K562 (cell line): ENCODE data around the gene LACTB. TPM values are rescaled to one million over a fixed set of nuclear protein-coding genes. Genes with fewer than 3 reads are reported as not detected.

Source experiments
- ATAC-seq: fragments of 200-7000 bp; cut with Tn5 transposase; 3 replicates; pipeline ENCODE4 v1.9.1; 2020; ENCODE audit warnings: moderate library complexity
- BruUV-seq: library from RNA; stranded (reverse); fragments of 400-500 nt; replicated peaks from 2 replicates; lab custom pipeline; 2021; lab: Mats Ljungman, UMichigan
- CTCF ChIA-PET: fragments of 300-600 bp; formaldehyde crosslinking; extraction: SDS; loops from one replicate; lab custom pipeline; 2021; ENCODE audit warnings: low intra/inter-chr PET ratio; lab: Yijun Ruan, JAX
- POLR2A ChIA-PET: fragments of 300-600, 350-650 bp; sonication (Branson Sonifier 250); formaldehyde crosslinking; extraction: SDS; loops from one replicate; lab custom pipeline; 2021; ENCODE audit warnings: antibody characterized with exemption, inconsistent platforms; lab: Yijun Ruan, JAX
- DNase-seq, 4 experiments: peaks; one replicate each; pipeline versions ENCODE4 v3.0.0 to v3.0.0-alpha.2; 2011 to 2018; ENCODE audit warnings: low spot score in 3 of 4, mixed read lengths in 3 of 4; ENCODE audit errors: extremely low read depth in 1 of 4
- FAIRE-seq: peaks from 2 replicates; lab custom pipeline; 2011; peaks lifted over from hg19 to GRCh38; lab: Jason Lieb, UNC
- H2AFZ ChIP-seq: 2 replicates; pipeline ENCODE4 v1.6.0; 2011; ENCODE audit warnings: low read depth, low read length, control low read depth, inconsistent platforms
- H3K27ac ChIP-seq: fragments of 200-600 bp; 3 replicates; pipeline ENCODE4 v1.8.0; 2011; ENCODE audit warnings: low read depth, mild to moderate bottlenecking, control low read depth, inconsistent platforms, low read length, moderate library complexity, mixed read lengths; ENCODE audit errors: extremely low read depth
- H3K27me3 ChIP-seq, 2 experiments: fragments of 300-600 bp in 1 of 2; 2 replicates in 1 of 2; 3 replicates in 1 of 2; pipeline versions ENCODE4 v1.6.0 to v1.8.0; 2011; ENCODE audit warnings: inconsistent platforms in 2 of 2, low read length in 2 of 2, mild to moderate bottlenecking in 1 of 2, mixed read lengths in 1 of 2, moderate library complexity in 1 of 2; ENCODE audit not compliant: control insufficient read depth in 2 of 2, insufficient read depth in 2 of 2
- H3K36me3 ChIP-seq: fragments of 300-600 bp; 3 replicates; pipeline ENCODE4 v1.8.0; 2011; ENCODE audit warnings: mild to moderate bottlenecking, low read length, inconsistent platforms; ENCODE audit not compliant: control insufficient read depth, insufficient read depth
- H3K4me1 ChIP-seq, 2 experiments: fragments of 200-600 bp in 1 of 2; replicated peaks in 1 of 2; 2 replicates in 1 of 2; 3 replicates in 1 of 2; pipeline versions ENCODE4 v1.5.1 to v1.8.0; 2011; ENCODE audit warnings: inconsistent platforms in 2 of 2, low read length in 2 of 2, mild to moderate bottlenecking in 1 of 2, mixed read lengths in 1 of 2, moderate library complexity in 1 of 2; ENCODE audit not compliant: control insufficient read depth in 2 of 2, insufficient read depth in 2 of 2
- H3K4me2 ChIP-seq: 2 replicates; pipeline ENCODE4 v1.6.1; 2011; ENCODE audit warnings: low read length, control low read depth, inconsistent platforms, mixed read lengths; ENCODE audit not compliant: insufficient read depth
- H3K4me3 ChIP-seq: fragments of 200-600 bp; sonication (generic), shearing (Covaris generic); 2 replicates; pipeline ENCODE4 v1.5.1; 2016; ENCODE audit warnings: control low read depth, inconsistent platforms
- H3K79me2 ChIP-seq: fragments of 200-600 bp; 3 replicates; pipeline ENCODE4 v1.8.0; 2011; ENCODE audit warnings: low read length, inconsistent platforms; ENCODE audit not compliant: control insufficient read depth, insufficient read depth
- H3K9ac ChIP-seq, 2 experiments: 2 replicates each; pipeline versions ENCODE4 v1.6.0 to v1.6.1; 2011; ENCODE audit warnings: low read depth in 2 of 2, low read length in 2 of 2, control low read depth in 1 of 2, inconsistent platforms in 1 of 2, mild to moderate bottlenecking in 1 of 2, mixed read lengths in 1 of 2; ENCODE audit not compliant: insufficient read depth in 1 of 2
- H3K9me1 ChIP-seq: one replicate; pipeline ENCODE4 v1.6.0; 2011; ENCODE audit warnings: inconsistent platforms, mild to moderate bottlenecking, low read length, moderate library complexity; ENCODE audit not compliant: control insufficient read depth, insufficient read depth
- H3K9me3 ChIP-seq: replicated peaks from 2 replicates; pipeline ENCODE4 v1.5.1; 2011; ENCODE audit warnings: low read depth, low read length, inconsistent platforms; ENCODE audit not compliant: control insufficient read depth, insufficient read depth
- H4K20me1 ChIP-seq: replicated peaks from 2 replicates; pipeline ENCODE4 v1.6.1; 2011; ENCODE audit warnings: low read length, inconsistent platforms, mixed read lengths; ENCODE audit not compliant: control insufficient read depth, insufficient read depth
- ATF2 ChIP-seq: sonication (generic); formaldehyde crosslinking; IDR thresholded peaks from 2 replicates; pipeline ENCODE4 v1.8.1; 2022; ENCODE audit warnings: missing genetic modification reagents
- HMG20A ChIP-seq: fragments of 450-650 bp; formaldehyde crosslinking; conservative IDR thresholded peaks from 2 replicates; pipeline ENCODE4 v1.4.0; 2020; ENCODE audit warnings: mild to moderate bottlenecking, mixed read lengths
- HMGXB4 ChIP-seq: sonication (generic); formaldehyde crosslinking; IDR thresholded peaks from 2 replicates; pipeline ENCODE4 v1.8.1; 2023; ENCODE audit warnings: mild to moderate bottlenecking, missing genetic modification reagents
- POLR2AphosphoS5 ChIP-seq: IDR thresholded peaks from 2 replicates; pipeline ENCODE4 v1.6.1; 2011; ENCODE audit warnings: mild to moderate bottlenecking, low read depth, low read length, moderate library complexity; ENCODE audit not compliant: control insufficient read depth, insufficient read depth
- ZNF384 ChIP-seq: IDR thresholded peaks from 2 replicates; pipeline ENCODE4 v1.6.1; 2012; ENCODE audit warnings: low read depth, low read length, improper control_type of control experiment
- WGBS: fragments of 100-300 bp; shearing (Covaris generic); methylation state at CpG from one replicate; pipeline ENCODE4 v1.1.6; 2016; ENCODE audit warnings: low coverage, mixed read lengths; ENCODE audit not compliant: insufficient coverage; ENCODE audit errors: missing lambda C conversion rate; 5-methylcytosine and 5-hydroxymethylcytosine counted together
- in situ Hi-C: fragments of 300-500 bp; cut with MboI; formaldehyde crosslinking; loops from 4 replicates; pipeline ENCODE4 v1.15.0; 2018; ENCODE audit warnings: inconsistent platforms, mixed read lengths
- intact Hi-C: fragments of 100-400 bp; cut with micrococcal nuclease; formaldehyde crosslinking; loops from 2 replicates; pipeline ENCODE4 v1.14.2; 2022
- polyA plus RNA-seq, 8 experiments: library from polyadenylated mRNA; depleted of rRNA in 4 of 8; stranded (reverse) in 5 of 8; unstranded in 3 of 8; fragments of >200 nt; fragmentation: Nextera tagmentation in 2 of 8; fragmentation: Illumina TruSeq in 1 of 8; extraction: Ambion mirVana in 2 of 8; extraction: Trizol in 1 of 8; gene quantifications; 2 replicates each; pipeline versions ENCODE4 v1.2.1 to v1.2.3, GENCODE V29; 2011 to 2014; ENCODE audit warnings: inconsistent platforms in 1 of 8, missing spikeins in 1 of 8
- total RNA-seq, 7 experiments: library from RNA; depleted of rRNA in 6 of 7; stranded (reverse); fragments of >200 nt in 6 of 7; fragmentation: Illumina TruSeq in 2 of 7; extraction: Trizol in 2 of 7; gene quantifications; 2 replicates each; pipeline versions ENCODE4 v1.2.1 to v1.2.3, GENCODE V29; 2011 to 2021; ENCODE audit warnings: low replicate concordance in 1 of 7

LACTB gene
- total and polyA plus RNA-seq, 9 of the 15 experiments (the other 6 are each of a cell fraction or from before 2014, with no cell fraction given), result 3.1 to 15.5 (median 9.8) TPM

GRCh38 chr15:63103416-63103815 lies 18.2 kb upstream of the LACTB start:
- Histone ChIP-seq H3K9me1 (no peaks in the 10 kb centered on the region), H3K4me2 (no peak overlapping the region), H3K9me3 (peaks cover 7% of the 10 kb centered on the region), H3K27ac (no peak overlapping the region), H3K9ac (no peak overlapping the region), H3K79me2 (no peaks in the 10 kb centered on the region), H3K4me1 (peaks cover 0 to 4% of the 10 kb centered on the region in 2 experiments; a peak in 2 of 5 replicates), H2AFZ (no peak overlapping the region), H3K27me3 (no peaks in the 10 kb centered on the region), H4K20me1 (no peaks in the 10 kb centered on the region), H3K4me3 (no peak overlapping the region), H3K36me3 (no peaks in the 10 kb centered on the region)
- FAIRE-seq (no peak), DNase-seq (no peak), ATAC-seq (no peak)
- intact Hi-C loops (no loop called here), in situ Hi-C loops (no loop called here)
- TF ChIP-seq POLR2AphosphoS5 (no peak), ATF2 (CRISPR knock-in tag) (no peak), ZNF384 (no peak), HMGXB4 (no peak), HMG20A (no peak)
- 48% methylated on average over 3 of the region's 3 CpGs for WGBS
- ChIA-PET CTCF (no interaction called here), POLR2A (no interaction called here)
- BruUV-seq, result no TSS peak
